Glutamatergic neuron (in vitro differentiated cells): ENCODE results near the gene SLC25A17. TPM values are rescaled to one million over a fixed set of nuclear protein-coding genes. Genes with fewer than 3 reads are reported as not detected.
"Not testable (repeated sequence)": the region's sequence is repeated elsewhere in the genome, so short reads cannot be mapped to it uniquely, and the experiment has no call there.

ENCODE experiments used
- DNase-seq: peaks from one replicate; pipeline ENCODE4 v3.0.0; 2022
- H3K27ac Mint-ChIP-seq: one replicate; pipeline ENCODE4 v1.8.0; 2020; ENCODE audit warnings: mild to moderate bottlenecking, mixed read lengths, inconsistent platforms; ENCODE audit not compliant: unreplicated experiment
- H3K27me3 Mint-ChIP-seq: one replicate; pipeline ENCODE4 v1.8.0; 2020; ENCODE audit warnings: mild to moderate bottlenecking, moderate library complexity, mixed read lengths, inconsistent platforms; ENCODE audit not compliant: unreplicated experiment
- H3K36me3 Mint-ChIP-seq: one replicate; pipeline ENCODE4 v1.8.0; 2020; ENCODE audit warnings: mild to moderate bottlenecking, mixed read lengths, inconsistent platforms; ENCODE audit not compliant: unreplicated experiment
- H3K4me1 Mint-ChIP-seq: one replicate; pipeline ENCODE4 v1.8.0; 2020; ENCODE audit warnings: mild to moderate bottlenecking, low read depth, mixed read lengths, inconsistent platforms; ENCODE audit not compliant: unreplicated experiment
- H3K4me3 Mint-ChIP-seq: one replicate; pipeline ENCODE4 v1.8.0; 2020; ENCODE audit warnings: mild to moderate bottlenecking, mixed read lengths, inconsistent platforms; ENCODE audit not compliant: unreplicated experiment
- H3K9me3 Mint-ChIP-seq: one replicate; pipeline ENCODE4 v1.8.0; 2020; ENCODE audit warnings: mild to moderate bottlenecking, moderate library complexity, mixed read lengths, inconsistent platforms; ENCODE audit not compliant: unreplicated experiment
- CTCF ChIP-seq: fragments of 200-600 bp; sonication (generic); IDR thresholded peaks from one replicate; pipeline ENCODE4 v1.5.0; 2021; ENCODE audit not compliant: partially characterized antibody, unreplicated experiment
- total RNA-seq: library from RNA; stranded (reverse); fragmentation: NEBNext Ultra II Directional; extraction: Animal tissue kit (Norgen Biotek cat#: 25700); gene quantifications from one replicate; pipeline ENCODE4 v1.2.1, GENCODE V29; 2021; ENCODE audit not compliant: unreplicated experiment

The SLC25A17 gene
- total RNA-seq, 1 donor from 2014 or later, result 18.3 TPM

GRCh38 chr22:40768206-40768605 lies 50.9 kb downstream of the SLC25A17 start:
- no peaks in the 10 kb centered on the region for H3K9me3 Mint-ChIP-seq
- DNase-seq, result no peak
- H3K4me1 Mint-ChIP-seq, result no peaks in the 10 kb centered on the region
- H3K4me3 Mint-ChIP-seq, result no peak overlapping the region
- H3K36me3 Mint-ChIP-seq, result no peaks in the 10 kb centered on the region
- no peak overlapping the region for H3K27ac Mint-ChIP-seq
- no peak for TF ChIP-seq CTCF
- no peaks in the 10 kb centered on the region for H3K27me3 Mint-ChIP-seq

GRCh38 chr22:40766956-40767355 lies 52.2 kb downstream of the SLC25A17 start:
- H3K4me3 Mint-ChIP-seq, result no peak overlapping the region
- H3K27me3 Mint-ChIP-seq, result no peaks in the 10 kb centered on the region
- no peaks in the 10 kb centered on the region for H3K36me3 Mint-ChIP-seq
- no peaks in the 10 kb centered on the region for H3K4me1 Mint-ChIP-seq
- no peak overlapping the region for H3K27ac Mint-ChIP-seq
- DNase-seq, result no peak
- H3K9me3 Mint-ChIP-seq, result no peaks in the 10 kb centered on the region
- no peak for TF ChIP-seq CTCF

DNA sequence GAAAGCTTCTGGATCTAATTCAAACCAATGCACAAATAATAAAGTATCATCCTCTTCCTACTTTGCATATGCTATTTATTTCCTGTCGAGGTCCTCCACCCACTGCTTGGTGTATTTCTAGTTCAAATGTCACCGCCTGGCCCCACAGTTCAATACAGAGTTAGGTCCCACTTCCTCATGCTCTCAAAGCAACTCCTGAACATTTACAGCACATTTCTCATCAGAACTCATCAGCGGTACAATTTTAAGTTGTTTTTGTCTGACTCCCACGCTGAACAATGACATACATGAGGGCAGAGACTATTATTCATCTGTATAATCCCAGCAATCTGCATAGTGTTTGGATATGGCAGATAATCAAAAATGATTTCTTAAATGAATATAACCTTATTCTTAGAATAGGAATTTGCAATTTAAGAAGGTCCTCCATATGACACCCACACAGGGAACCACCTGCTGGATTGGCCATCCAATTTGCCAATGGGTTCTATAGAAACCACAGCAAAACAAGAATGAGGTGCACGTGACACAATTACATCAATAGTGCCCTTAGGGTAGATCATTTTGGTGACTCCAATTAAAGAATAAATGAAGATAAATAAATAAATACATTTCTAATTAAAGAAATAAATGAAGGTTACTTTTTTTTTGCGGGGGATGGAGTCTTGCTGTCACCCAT lies 54.2 kb downstream of the SLC25A17 start:
- DNase-seq, result no peak
- H3K4me3 Mint-ChIP-seq, result no peak overlapping the region
- TF ChIP-seq CTCF, result no peak
- H3K27me3 Mint-ChIP-seq, result peaks cover 2% of the 10 kb centered on the region
- H3K9me3 Mint-ChIP-seq, result no peaks in the 10 kb centered on the region
- no peak overlapping the region for H3K27ac Mint-ChIP-seq
- H3K36me3 Mint-ChIP-seq, result no peaks in the 10 kb centered on the region
- no peaks in the 10 kb centered on the region for H3K4me1 Mint-ChIP-seq

- no peaks in the 10 kb centered on the region for H3K4me1 Mint-ChIP-seq
- peaks cover 2% of the 10 kb centered on the region for H3K27me3 Mint-ChIP-seq
- no peaks in the 10 kb centered on the region for H3K36me3 Mint-ChIP-seq
- H3K4me3 Mint-ChIP-seq, result no peak overlapping the region
- DNase-seq, result no peak
- no peak overlapping the region for H3K27ac Mint-ChIP-seq
- no peak for TF ChIP-seq CTCF
- no peaks in the 10 kb centered on the region for H3K9me3 Mint-ChIP-seq
These were observed 59.8 kb downstream of the SLC25A17 start for GRCh38 chr22:40759294-40759840.

DNA sequence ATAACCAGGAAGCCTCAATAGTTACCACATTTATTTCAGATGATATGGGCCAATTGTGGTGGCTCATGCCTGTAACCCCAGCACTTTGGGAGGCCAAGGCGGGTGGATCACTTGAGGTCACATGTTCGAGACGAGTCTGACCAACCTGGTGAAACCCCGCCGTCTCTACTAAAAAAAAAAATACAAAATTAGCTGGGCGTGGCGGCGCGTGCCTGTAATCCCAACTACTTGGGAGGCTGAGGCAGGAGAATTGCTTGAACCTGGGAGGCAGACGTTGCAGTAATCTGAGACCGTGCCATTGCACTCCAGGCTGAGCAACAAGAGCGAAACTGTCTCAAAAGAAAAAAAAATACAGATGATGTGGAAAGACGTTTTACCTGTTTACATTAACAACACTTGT lies 60.3 kb downstream of the SLC25A17 start:
- H3K27ac Mint-ChIP-seq, H3K9me3 Mint-ChIP-seq, H3K27me3 Mint-ChIP-seq, H3K36me3 Mint-ChIP-seq, DNase-seq, H3K4me3 Mint-ChIP-seq, H3K4me1 Mint-ChIP-seq: not testable (repeated sequence)
